B cell (primary cell): Measurements from ENCODE around the gene BMP6. TPM values are rescaled to one million over a fixed set of nuclear protein-coding genes. Genes with fewer than 3 reads are reported as not detected.

Source experiments
- ATAC-seq: fragments of 200-7000 bp; cut with Tn5 transposase; one replicate; pipeline ENCODE4 v1.10.0; 2021; ENCODE audit warnings: low read depth, mild to moderate bottlenecking, moderate number of reproducible peaks, moderate library complexity
- CTCF ChIA-PET: fragments of 350-600 bp; sonication (Branson Sonifier 250); formaldehyde crosslinking; loops from one replicate; lab custom pipeline; 2021; ENCODE audit warnings: antibody characterized with exemption, inconsistent platforms; lab: Charles Lee
- POLR2A ChIA-PET: fragments of 350-600 bp; sonication (Branson Sonifier 250); formaldehyde crosslinking; loops from one replicate; lab custom pipeline; 2021; ENCODE audit warnings: antibody characterized with exemption; lab: Charles Lee
- DNase-seq: peaks from one replicate; pipeline ENCODE4 v3.0.0; 2013
- H2AFZ ChIP-seq: 2 replicates; pipeline ENCODE4 v1.6.1; 2012; ENCODE audit warnings: mild to moderate bottlenecking, low read depth, low read length; ENCODE audit not compliant: insufficient read depth, poor library complexity, severe bottlenecking
- H3K27ac ChIP-seq, 2 donors: 1 replicate in 1 of 2; 2 replicates in 1 of 2; pipeline ENCODE4 v1.5.1; 2012 to 2013; ENCODE audit warnings: low read length in 2 of 2, mild to moderate bottlenecking in 2 of 2, moderate library complexity in 1 of 2
- H3K27me3 ChIP-seq, 4 experiments: fragments of 200-600 bp in 1 of 4; sonication (generic) in 1 of 4; replicated peaks in 1 of 4; 1 replicate in 2 of 4; 2 replicates in 2 of 4; pipeline versions ENCODE4 v1.6.1 to v1.7.0; 2013 to 2016; ENCODE audit warnings: low read length in 3 of 4, mild to moderate bottlenecking in 2 of 4, mixed read lengths in 1 of 4, moderate library complexity in 1 of 4; ENCODE audit not compliant: insufficient read depth in 4 of 4, control insufficient read depth in 3 of 4; ENCODE audit errors: control extremely low read depth in 1 of 4
- H3K36me3 ChIP-seq, 2 experiments: replicated peaks in 1 of 2; 1 replicate in 1 of 2; 2 replicates in 1 of 2; pipeline versions ENCODE4 v1.6.1 to v1.7.1; 2013; ENCODE audit warnings: low read length in 1 of 2; ENCODE audit not compliant: insufficient read depth in 2 of 2, control insufficient read depth in 1 of 2; ENCODE audit errors: control extremely low read depth in 1 of 2, extremely low read depth in 1 of 2
- H3K4me1 ChIP-seq, 2 donors: fragments of 200-600 bp in 1 of 2; sonication (generic) in 1 of 2; 1 replicate in 1 of 2; 2 replicates in 1 of 2; pipeline versions ENCODE4 v1.5.1 to v1.6.1; 2013 to 2017; ENCODE audit warnings: low read length in 2 of 2; ENCODE audit not compliant: control insufficient read depth in 2 of 2, insufficient read depth in 2 of 2
- H3K4me2 ChIP-seq: replicated peaks from 2 replicates; pipeline ENCODE3; 2012; ENCODE audit warnings: mild to moderate bottlenecking, low read depth, low read length; ENCODE audit not compliant: poor library complexity, severe bottlenecking
- H3K4me3 ChIP-seq, 5 experiments: fragments of 200-600 bp in 1 of 5; sonication (generic) in 1 of 5; 1 replicate in 3 of 5; 2 replicates in 2 of 5; pipeline versions ENCODE4 v1.5.1 to v1.7.0; 2011 to 2016; ENCODE audit warnings: low read length in 4 of 5, mild to moderate bottlenecking in 4 of 5, low read depth in 2 of 5, control low read depth in 1 of 5, moderate library complexity in 1 of 5; ENCODE audit not compliant: insufficient read depth in 1 of 5; ENCODE audit errors: control extremely low read depth in 1 of 5, extremely low read depth in 1 of 5
- H3K79me2 ChIP-seq: fragments of 200-600 bp; sonication (generic); one replicate; pipeline ENCODE4 v1.6.0; 2016; ENCODE audit warnings: low read length; ENCODE audit not compliant: control insufficient read depth, insufficient read depth
- H3K9ac ChIP-seq: fragments of 200-600 bp; sonication (generic); 2 replicates; pipeline ENCODE4 v1.6.1; 2017; ENCODE audit warnings: mild to moderate bottlenecking, low read length, moderate library complexity
- H3K9me3 ChIP-seq, 3 donors: one replicate each; pipeline versions ENCODE4 v1.6.1 to v1.7.1; 2013; ENCODE audit warnings: low read length in 2 of 3; ENCODE audit not compliant: control insufficient read depth in 2 of 3, insufficient read depth in 1 of 3; ENCODE audit errors: control extremely low read depth in 1 of 3
- H4K20me1 ChIP-seq: 2 replicates; pipeline ENCODE4 v1.6.0; 2012; ENCODE audit warnings: mild to moderate bottlenecking, low read length; ENCODE audit not compliant: insufficient read depth, control insufficient read depth, poor library complexity, severe bottlenecking
- H3K27ac Mint-ChIP-seq: one replicate; pipeline ENCODE4 v1.8.0; 2021; ENCODE audit warnings: mixed read lengths
- H3K27me3 Mint-ChIP-seq: one replicate; pipeline ENCODE4 v1.8.0; 2021; ENCODE audit warnings: mixed read lengths
- H3K4me1 Mint-ChIP-seq: one replicate; pipeline ENCODE4 v1.8.0; 2021; ENCODE audit warnings: mixed read lengths
- H3K4me3 Mint-ChIP-seq: one replicate; pipeline ENCODE4 v1.8.0; 2021; ENCODE audit warnings: mixed read lengths
- H3K9me3 Mint-ChIP-seq: one replicate; pipeline ENCODE4 v1.8.0; 2022; ENCODE audit warnings: mixed read lengths; ENCODE audit not compliant: insufficient read depth
- EZH2 ChIP-seq: IDR thresholded peaks from 2 replicates; pipeline ENCODE4 v1.6.1; 2012; ENCODE audit warnings: borderline replicate concordance, low read depth, mild to moderate bottlenecking, moderate library complexity, low read length; ENCODE audit not compliant: insufficient read depth, poor library complexity, severe bottlenecking
- WGBS: methylation state at CpG from one replicate; pipeline ENCODE4 v1.1.5; 2013; ENCODE audit warnings: missing lambda C conversion rate; ENCODE audit not compliant: insufficient coverage; 5-methylcytosine and 5-hydroxymethylcytosine counted together
- intact Hi-C: fragments of 100-400 bp; cut with micrococcal nuclease; formaldehyde crosslinking; loops from one replicate; pipeline ENCODE4 v1.10.0; 2022
- polyA plus RNA-seq: library from polyadenylated mRNA; depleted of rRNA; stranded (reverse); fragments of >200 nt; gene quantifications from 2 replicates; pipeline ENCODE4 v1.2.3, GENCODE V29; 2012
- total RNA-seq, 2 donors: library from RNA; stranded (reverse); fragments of 120-200 nt in 1 of 2; gene quantifications; 1 replicate in 1 of 2; 2 replicates in 1 of 2; pipeline versions ENCODE4 v1.2.3 to v1.2.4, GENCODE V29; 2013 to 2022
- TF ChIP-seq, protein P1 (sequence below): fragments of 200-600 bp; IDR thresholded peaks from one replicate; pipeline ENCODE4 v1.8.0; 2022; ENCODE audit warnings: antibody characterized with exemption, mild to moderate bottlenecking

BMP6 gene
- total and polyA plus RNA-seq, 2 donors (not counting 1 experiment from before 2014, with no cell fraction given): 0.43 to 2.9 TPM

GRCh38 chr6:7879043-7879442 lies 153.1 kb downstream of the BMP6 start:
- H3K9me3 ChIP-seq: peaks cover 0 to 5% (median 0%) of the 10 kb centered on the region in 3 donors
- H3K36me3 ChIP-seq: peaks cover 2 to 45% of the 10 kb centered on the region in 2 experiments
- 100% methylated on average over 1 of the region's 2 CpGs for WGBS
- H2AFZ ChIP-seq: no peak overlapping the region
- H3K4me1 Mint-ChIP-seq: no peaks in the 10 kb centered on the region
- TF ChIP-seq, protein P1, sequence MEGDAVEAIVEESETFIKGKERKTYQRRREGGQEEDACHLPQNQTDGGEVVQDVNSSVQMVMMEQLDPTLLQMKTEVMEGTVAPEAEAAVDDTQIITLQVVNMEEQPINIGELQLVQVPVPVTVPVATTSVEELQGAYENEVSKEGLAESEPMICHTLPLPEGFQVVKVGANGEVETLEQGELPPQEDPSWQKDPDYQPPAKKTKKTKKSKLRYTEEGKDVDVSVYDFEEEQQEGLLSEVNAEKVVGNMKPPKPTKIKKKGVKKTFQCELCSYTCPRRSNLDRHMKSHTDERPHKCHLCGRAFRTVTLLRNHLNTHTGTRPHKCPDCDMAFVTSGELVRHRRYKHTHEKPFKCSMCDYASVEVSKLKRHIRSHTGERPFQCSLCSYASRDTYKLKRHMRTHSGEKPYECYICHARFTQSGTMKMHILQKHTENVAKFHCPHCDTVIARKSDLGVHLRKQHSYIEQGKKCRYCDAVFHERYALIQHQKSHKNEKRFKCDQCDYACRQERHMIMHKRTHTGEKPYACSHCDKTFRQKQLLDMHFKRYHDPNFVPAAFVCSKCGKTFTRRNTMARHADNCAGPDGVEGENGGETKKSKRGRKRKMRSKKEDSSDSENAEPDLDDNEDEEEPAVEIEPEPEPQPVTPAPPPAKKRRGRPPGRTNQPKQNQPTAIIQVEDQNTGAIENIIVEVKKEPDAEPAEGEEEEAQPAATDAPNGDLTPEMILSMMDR: no peak
- TF ChIP-seq EZH2: no peak
- ChIA-PET POLR2A (no interaction called here), CTCF (interaction anchor here (1.3 kb wide), 2 partner anchors 113 to 127 kb away, joined by 3 to 4 read pairs; no protein-coding TSS in a partner anchor)
- no peak for DNase-seq
- H3K27ac Mint-ChIP-seq: no peak overlapping the region
- no peaks in the 10 kb centered on the region for H3K4me1 ChIP-seq
- H3K4me2 ChIP-seq: no peak overlapping the region
- H3K9me3 Mint-ChIP-seq: peaks cover 3% of the 10 kb centered on the region
- no peak overlapping the region for H3K9ac ChIP-seq
- H4K20me1 ChIP-seq: no peaks in the 10 kb centered on the region
- intact Hi-C loops: no loop called here
- no peaks in the 10 kb centered on the region for H3K79me2 ChIP-seq
- no peaks in the 10 kb centered on the region for H3K27me3 ChIP-seq
- no peak overlapping the region for H3K4me3 ChIP-seq
- no peaks in the 10 kb centered on the region for H3K27me3 Mint-ChIP-seq
- no peak overlapping the region for H3K27ac ChIP-seq
- ATAC-seq: no peak
- H3K4me3 Mint-ChIP-seq: no peak overlapping the region

GRCh38 chr6:7879579-7879978 lies 153.7 kb downstream of the BMP6 start:
- H3K36me3 ChIP-seq: peaks cover 2 to 50% of the 10 kb centered on the region in 2 experiments
- H3K9me3 Mint-ChIP-seq: peaks cover 2% of the 10 kb centered on the region
- POLR2A ChIA-PET: no interaction called here

More at GRCh38 chr6:7879579-7879978, 153.7 kb downstream of the BMP6 start:
- no peak for DNase-seq
- Mint-ChIP-seq H3K4me3 (no peak overlapping the region), H3K27ac (no peak overlapping the region), H3K4me1 (no peaks in the 10 kb centered on the region), H3K27me3 (no peaks in the 10 kb centered on the region)
- Histone ChIP-seq H3K4me2 (no peak overlapping the region), H3K79me2 (no peaks in the 10 kb centered on the region), H4K20me1 (no peaks in the 10 kb centered on the region), H3K4me1 (no peaks in the 10 kb centered on the region), H3K27me3 (no peaks in the 10 kb centered on the region), H3K4me3 (no peak overlapping the region), H3K9ac (no peak overlapping the region), H3K9me3 (no peaks in the 10 kb centered on the region), H3K27ac (no peak overlapping the region), H2AFZ (no peak overlapping the region)
- TF ChIP-seq, protein P1: no peak
- no peak for TF ChIP-seq EZH2
- over 99% methylated on average over 6 of the region's 6 CpGs for WGBS
- ATAC-seq: no peak
- intact Hi-C loops: no loop called here
- CTCF ChIA-PET: interaction anchor here (1.3 kb wide), 2 partner anchors 113 to 127 kb away, joined by 3 to 4 read pairs; no protein-coding TSS in a partner anchor
